H1 (cell line): Measurements from ENCODE around the gene CCDC91. TPM values are rescaled to one million over a fixed set of nuclear protein-coding genes. Genes with fewer than 3 reads are reported as not detected.

Experiments used
- CTCF ChIA-PET: fragments of 300-600 bp; sonication (Branson Sonifier 250); formaldehyde crosslinking; loops from one replicate; lab custom pipeline; 2021; ENCODE audit not compliant: partially characterized antibody; lab: Charles Lee
- POLR2A ChIA-PET: fragments of 300-600 bp; sonication (Branson Sonifier 250); formaldehyde crosslinking; loops from one replicate; lab custom pipeline; 2021; ENCODE audit warnings: inconsistent platforms; ENCODE audit not compliant: partially characterized antibody; lab: Charles Lee
- DNase-seq, 2 experiments: peaks; one replicate each; pipeline versions ENCODE4 v3.0.0 to v3.0.0-alpha.2; 2010 to 2022; ENCODE audit warnings: low spot score in 2 of 2, low read depth in 1 of 2, mixed read lengths in 1 of 2
- FAIRE-seq: peaks from 2 replicates; lab custom pipeline; 2011; peaks lifted over from hg19 to GRCh38; lab: Jason Lieb, UNC
- H2AFZ ChIP-seq: 2 replicates; pipeline ENCODE4 v1.8.1; 2012; ENCODE audit warnings: low read length, inconsistent platforms
- H2AK5ac ChIP-seq: 2 replicates; pipeline ENCODE4 v1.6.1; 2013; ENCODE audit warnings: low read depth, low read length
- H2BK120ac ChIP-seq: replicated peaks from 2 replicates; pipeline ENCODE3; 2013; ENCODE audit warnings: low read depth, low read length, inconsistent platforms
- H2BK12ac ChIP-seq: 2 replicates; pipeline ENCODE4 v1.6.1; 2013; ENCODE audit warnings: low read depth, low read length
- H2BK15ac ChIP-seq: 2 replicates; pipeline ENCODE4 v1.6.1; 2013; ENCODE audit warnings: low read length
- H2BK20ac ChIP-seq: 2 replicates; pipeline ENCODE4 v1.6.1; 2013; ENCODE audit warnings: low read length
- H2BK5ac ChIP-seq: 2 replicates; pipeline ENCODE4 v1.6.1; 2013; ENCODE audit warnings: low read depth, low read length
- H3K14ac ChIP-seq: 2 replicates; pipeline ENCODE4 v1.6.1; 2013; ENCODE audit warnings: inconsistent platforms; ENCODE audit not compliant: insufficient read length
- H3K18ac ChIP-seq: 2 replicates; pipeline ENCODE4 v1.6.1; 2013; ENCODE audit warnings: low read length; ENCODE audit errors: extremely low read depth
- H3K23ac ChIP-seq: 2 replicates; pipeline ENCODE4 v1.6.1; 2013; ENCODE audit warnings: inconsistent platforms; ENCODE audit not compliant: insufficient read length
- H3K23me2 ChIP-seq: 2 replicates; pipeline ENCODE4 v1.6.1; 2013; ENCODE audit warnings: low read depth, low read length
- H3K27ac ChIP-seq: 2 replicates; pipeline ENCODE4 v1.6.1; 2011; ENCODE audit warnings: low read depth, low read length, inconsistent platforms
- H3K27me3 ChIP-seq, 4 experiments: replicated peaks in 1 of 4; 1 replicate in 1 of 4; 2 replicates in 3 of 4; pipeline versions ENCODE4 v1.6.1 to v1.8.1; 2011 to 2013; ENCODE audit warnings: low read length in 3 of 4, mild to moderate bottlenecking in 3 of 4, inconsistent platforms in 2 of 4, mixed read lengths in 2 of 4, moderate library complexity in 1 of 4; ENCODE audit not compliant: control insufficient read depth in 3 of 4, insufficient read depth in 3 of 4; ENCODE audit errors: extremely low read depth in 1 of 4
- H3K36me3 ChIP-seq, 4 experiments: 2 replicates each; pipeline versions ENCODE4 v1.6.1 to v1.8.1; 2011 to 2013; ENCODE audit warnings: mild to moderate bottlenecking in 4 of 4, low read length in 3 of 4, moderate library complexity in 2 of 4, control low read depth in 1 of 4, inconsistent platforms in 1 of 4; ENCODE audit not compliant: insufficient read depth in 4 of 4, control insufficient read depth in 2 of 4
- H3K4ac ChIP-seq: replicated peaks from 2 replicates; pipeline ENCODE3; 2013; ENCODE audit warnings: low read length, low read depth, mixed read lengths, inconsistent platforms; ENCODE audit not compliant: insufficient read length
- H3K4me1 ChIP-seq, 4 experiments: replicated peaks in 1 of 4; 1 replicate in 1 of 4; 2 replicates in 3 of 4; pipeline versions ENCODE4 v1.6.1 to v1.8.1; 2011 to 2013; ENCODE audit warnings: low read length in 3 of 4, inconsistent platforms in 2 of 4, mixed read lengths in 1 of 4; ENCODE audit not compliant: insufficient read depth in 4 of 4, control insufficient read depth in 3 of 4
- H3K4me2 ChIP-seq, 2 experiments: 2 replicates each; pipeline versions ENCODE4 v1.6.1 to v1.8.1; 2011 to 2013; ENCODE audit warnings: low read depth in 2 of 2, low read length in 2 of 2, control low read depth in 1 of 2, inconsistent platforms in 1 of 2, mild to moderate bottlenecking in 1 of 2; ENCODE audit not compliant: insufficient read depth in 1 of 2
- H3K4me3 ChIP-seq, 4 experiments: fragments of 200-600, 300-600 bp in 1 of 4; sonication (generic), shearing (Covaris generic), sonication (Bioruptor Twin) in 1 of 4; 2 replicates each; pipeline versions ENCODE4 v1.5.1 to v1.8.1; 2011 to 2016; ENCODE audit warnings: low read length in 4 of 4, low read depth in 3 of 4, control low read depth in 2 of 4, inconsistent platforms in 2 of 4, mild to moderate bottlenecking in 2 of 4, mixed read lengths in 1 of 4, moderate library complexity in 1 of 4; ENCODE audit not compliant: insufficient read depth in 2 of 4; ENCODE audit errors: extremely low read depth in 1 of 4
- H3K56ac ChIP-seq: replicated peaks from 2 replicates; pipeline ENCODE3; 2013; ENCODE audit warnings: low read depth, mild to moderate bottlenecking, mixed read lengths, low read length, inconsistent platforms; ENCODE audit not compliant: insufficient read length
- H3K79me1 ChIP-seq: 2 replicates; pipeline ENCODE4 v1.6.1; 2013; ENCODE audit warnings: low read depth, low read length, control low read depth
- H3K79me2 ChIP-seq, 2 experiments: 2 replicates each; pipeline versions ENCODE4 v1.6.1 to v1.8.1; 2012 to 2013; ENCODE audit warnings: low read length in 2 of 2, mild to moderate bottlenecking in 2 of 2, inconsistent platforms in 1 of 2; ENCODE audit not compliant: insufficient read depth in 2 of 2, control insufficient read depth in 1 of 2
- H3K9ac ChIP-seq, 4 experiments: replicated peaks in 1 of 4; 1 replicate in 1 of 4; 2 replicates in 3 of 4; pipeline versions ENCODE4 v1.6.1 to v1.8.1; 2011 to 2013; ENCODE audit warnings: low read depth in 3 of 4, low read length in 3 of 4, control low read depth in 2 of 4, mild to moderate bottlenecking in 2 of 4, moderate library complexity in 2 of 4, inconsistent platforms in 1 of 4; ENCODE audit errors: extremely low read depth in 1 of 4
- H3K9me3 ChIP-seq, 2 experiments: 2 replicates each; pipeline versions ENCODE4 v1.6.1 to v1.8.1; 2012 to 2013; ENCODE audit warnings: mild to moderate bottlenecking in 2 of 2, moderate library complexity in 2 of 2, control low read depth in 1 of 2, inconsistent platforms in 1 of 2, low read depth in 1 of 2, low read length in 1 of 2, mixed read lengths in 1 of 2; ENCODE audit not compliant: insufficient read depth in 2 of 2
- H4K20me1 ChIP-seq, 2 experiments: replicated peaks in 1 of 2; 2 replicates each; pipeline versions ENCODE3 to v1.8.1; 2011 to 2013; ENCODE audit warnings: inconsistent platforms in 2 of 2, low read length in 2 of 2, mild to moderate bottlenecking in 1 of 2; ENCODE audit not compliant: insufficient read depth in 2 of 2, control insufficient read depth in 1 of 2
- H4K5ac ChIP-seq: 2 replicates; pipeline ENCODE4 v1.6.1; 2013; ENCODE audit warnings: low read length, low read depth, mixed read lengths, inconsistent platforms; ENCODE audit not compliant: insufficient read length
- H4K8ac ChIP-seq: 2 replicates; pipeline ENCODE4 v1.8.0; 2013; ENCODE audit warnings: mild to moderate bottlenecking, moderate library complexity, low read length, inconsistent platforms; ENCODE audit not compliant: insufficient read depth; ENCODE audit errors: extremely low read depth
- H4K91ac ChIP-seq: replicated peaks from 2 replicates; pipeline ENCODE3; 2013; ENCODE audit warnings: low read length, mixed read lengths, inconsistent platforms; ENCODE audit not compliant: insufficient read length
- BCL11A ChIP-seq, 2 experiments: IDR thresholded peaks; one replicate each; pipeline ENCODE4 v1.6.1; 2011; ENCODE audit warnings: low read depth in 2 of 2, low read length in 2 of 2, mild to moderate bottlenecking in 2 of 2
- CHD1 ChIP-seq: IDR thresholded peaks from 2 replicates; pipeline ENCODE4 v1.6.1; 2012; ENCODE audit warnings: low read depth, low read length, improper control_type of control experiment
- E2F6 ChIP-seq: IDR thresholded peaks from 2 replicates; pipeline ENCODE4 v1.6.1; 2012; ENCODE audit warnings: inconsistent platforms
- FOSL1 ChIP-seq: IDR thresholded peaks from 2 replicates; pipeline ENCODE4 v1.6.1; 2011; ENCODE audit warnings: mild to moderate bottlenecking, low read depth, low read length, moderate library complexity; ENCODE audit not compliant: insufficient read depth
- GABPA ChIP-seq: IDR thresholded peaks from 2 replicates; pipeline ENCODE4 v1.6.1; 2011; ENCODE audit warnings: mild to moderate bottlenecking, low read length, moderate library complexity, borderline replicate concordance; ENCODE audit not compliant: insufficient read depth
- HDAC2 ChIP-seq, 2 experiments: fragments of 300-600 bp in 1 of 2; sonication (generic) in 1 of 2; IDR thresholded peaks; 2 replicates each; pipeline ENCODE4 v1.6.1; 2011 to 2012; ENCODE audit warnings: low read depth in 2 of 2, low read length in 2 of 2, mild to moderate bottlenecking in 2 of 2, moderate library complexity in 2 of 2, borderline replicate concordance in 1 of 2, inconsistent platforms in 1 of 2
- POLR2A ChIP-seq, 2 experiments: IDR thresholded peaks; 1 replicate in 1 of 2; 2 replicates in 1 of 2; pipeline ENCODE4 v1.6.1; 2011; ENCODE audit warnings: low read depth in 2 of 2, low read length in 2 of 2, mild to moderate bottlenecking in 2 of 2; ENCODE audit errors: control extremely low read depth in 1 of 2
- RAD21 ChIP-seq, 2 experiments: IDR thresholded peaks in 1 of 2; conservative IDR thresholded peaks in 1 of 2; 2 replicates each; pipeline ENCODE4 v1.6.1; 2011; ENCODE audit warnings: low read depth in 2 of 2, low read length in 2 of 2, improper control_type of control experiment in 1 of 2, inconsistent platforms in 1 of 2, mild to moderate bottlenecking in 1 of 2, moderate library complexity in 1 of 2
- TAF7 ChIP-seq: optimal IDR thresholded peaks from 2 replicates; pipeline ENCODE3; 2011; ENCODE audit warnings: low read depth, mild to moderate bottlenecking, inconsistent platforms, low read length, moderate library complexity, borderline replicate concordance
- USF2 ChIP-seq: IDR thresholded peaks from 2 replicates; pipeline ENCODE4 v1.6.1; 2011; ENCODE audit warnings: low read length, improper control_type of control experiment
- WGBS, 2 experiments: shearing (Covaris generic) in 1 of 2; methylation state at CpG; one replicate each; pipeline versions ENCODE4 v1.1.6 to v1.1.7; 2013 to 2015; ENCODE audit warnings: low lambda C conversion rate in 2 of 2, mixed read lengths in 2 of 2, inconsistent platforms in 1 of 2, low coverage in 1 of 2, missing lambda C conversion rate in 1 of 2; ENCODE audit not compliant: insufficient replicate concordance in 2 of 2, insufficient coverage in 1 of 2, insufficient read length in 1 of 2; ENCODE audit errors: extremely low coverage in 1 of 2, missing lambda C conversion rate in 1 of 2; 5-methylcytosine and 5-hydroxymethylcytosine counted together
- polyA plus RNA-seq, 7 experiments: library from polyadenylated mRNA; depleted of rRNA in 3 of 7; stranded (reverse) in 5 of 7; unstranded in 2 of 7; fragments of >200 nt in 5 of 7; fragments of 200-250 nt in 2 of 7; gene quantifications; 1 replicate in 5 of 7; 2 replicates in 1 of 7; 4 replicates in 1 of 7; pipeline versions ENCODE4 v1.2.1 to v1.2.3, GENCODE V29; 2011 to 2013; ENCODE audit warnings: missing spikeins in 2 of 7, mixed read lengths in 2 of 7
- total RNA-seq: library from RNA; stranded (reverse); fragmentation: NEBNext Ultra II Directional; extraction: Animal tissue kit (Norgen Biotek cat#: 25700); gene quantifications from 2 replicates; pipeline ENCODE4 v1.2.1, GENCODE V29; 2021

The CCDC91 gene
- total and polyA plus RNA-seq, 2 of the 8 experiments (the other 6 are each of a cell fraction or from before 2014, with no cell fraction given), result 8.6 to 23.1 TPM

GRCh38 chr12:28223858-28224257 is 33.6 kb downstream of the CCDC91 start:
- Histone ChIP-seq H2AFZ (no peak overlapping the region), H2BK5ac (no peak overlapping the region), H4K5ac (no peak overlapping the region), H3K9ac (no peak overlapping the region), H3K9me3 (peaks cover 0 to 1% of the 10 kb centered on the region in 2 experiments; a peak in 2 of 4 replicates), H3K79me2 (peaks cover 0 to 74% of the 10 kb centered on the region in 2 experiments; a peak in 2 of 4 replicates), H2BK120ac (no peak overlapping the region), H3K23ac (no peak overlapping the region), H3K4ac (no peak overlapping the region), H3K27me3 (no peaks in the 10 kb centered on the region), H3K4me1 (peaks cover 0 to 5% (median under 1%) of the 10 kb centered on the region in 4 experiments; a peak in 2 of 7 replicates), H2BK20ac (no peak overlapping the region), H3K23me2 (no peaks in the 10 kb centered on the region), H3K36me3 (no peaks in the 10 kb centered on the region; a peak in 1 of 8 replicates), H2BK12ac (no peak overlapping the region), H3K4me3 (no peak overlapping the region), H4K91ac (no peak overlapping the region), H4K8ac (no peak overlapping the region), H3K4me2 (no peak overlapping the region), H4K20me1 (no peaks in the 10 kb centered on the region), H3K14ac (no peak overlapping the region), H2BK15ac (no peak overlapping the region), H3K79me1 (no peaks in the 10 kb centered on the region; the same call in 1 of the 2 replicates), H3K27ac (no peak overlapping the region), H2AK5ac (no peak overlapping the region), H3K18ac (no peak overlapping the region), H3K56ac (no peak overlapping the region)
- ChIA-PET POLR2A (interaction anchor here (1.6 kb wide), 1 partner anchor 25 kb away, joined by 3 read pairs; no protein-coding TSS in a partner anchor), CTCF (no interaction called here)
- FAIRE-seq, result no peak
- WGBS, 2 experiments, result 97% methylated on average over 2 of the region's 2 CpGs; no CpG with 5 or more reads in 1 of the 2 experiments
- no peak for DNase-seq
- no peak for TF ChIP-seq HDAC2 (IDR thresholded peaks at IDR 0.05; ENCODE audit: borderline replicate concordance in 1 of 2, low read depth in 2 of 2, low read length in 2 of 2)
- no peak for TF ChIP-seq POLR2A (IDR thresholded peaks at IDR 0.05; ENCODE audit: control extremely low read depth in 1 of 2, low read depth in 2 of 2, low read length in 2 of 2)
- TF ChIP-seq CHD1, result no peak
- TF ChIP-seq FOSL1, result no peak
- TF ChIP-seq GABPA, result no peak
- no peak for TF ChIP-seq USF2
- no peak for TF ChIP-seq RAD21 (IDR thresholded peaks at IDR 0.05 in 1 of 2, conservative IDR thresholded peaks at IDR 0.05 in 1 of 2; ENCODE audit: low read depth in 2 of 2, low read length in 2 of 2)
- no peak for TF ChIP-seq E2F6
- TF ChIP-seq TAF7, result no peak
- TF ChIP-seq BCL11A (IDR thresholded peaks at IDR 0.05; ENCODE audit: low read depth in 2 of 2, low read length in 2 of 2), result no peak
